MCF 10A (cell line): ENCODE measurements around the gene DDAH2. TPM values are rescaled to one million over a fixed set of nuclear protein-coding genes. Genes with fewer than 3 reads are reported as not detected.

Experiments
- Bru-seq: library from RNA; stranded (reverse); fragments of 400-500 nt; gene quantifications from one replicate; lab custom pipeline; 2021; lab: Mats Ljungman, UMichigan
- BruChase-seq, 2 experiments: library from RNA; stranded (reverse); fragments of 400-500 nt; gene quantifications; one replicate each; lab custom pipeline; 2021; lab: Mats Ljungman, UMichigan
- BruUV-seq: library from RNA; stranded (reverse); fragments of 400-500 nt; replicated peaks from 2 replicates; lab custom pipeline; 2021; lab: Mats Ljungman, UMichigan
- CTCF ChIA-PET: fragments of 300-600 bp; sonication (Branson Sonifier 250); formaldehyde crosslinking; extraction: SDS; loops from one replicate; lab custom pipeline; 2021; ENCODE audit warnings: antibody characterized with exemption, inconsistent platforms; lab: Yijun Ruan, JAX
- POLR2A ChIA-PET: fragments of 300-600, 350-650 bp; sonication (Branson Sonifier 250); formaldehyde crosslinking; extraction: SDS; loops from one replicate; lab custom pipeline; 2020; ENCODE audit warnings: antibody characterized with exemption, inconsistent platforms; lab: Yijun Ruan, JAX
- DNase-seq: peaks from one replicate; pipeline ENCODE4 v3.0.0-alpha.2; 2018; ENCODE audit not compliant: unreplicated experiment
- H3K27ac Mint-ChIP-seq: one replicate; pipeline ENCODE4 v1.8.0; 2022; ENCODE audit warnings: mild to moderate bottlenecking, low read depth, mixed read lengths; ENCODE audit not compliant: unreplicated experiment
- H3K27me3 Mint-ChIP-seq: one replicate; pipeline ENCODE4 v1.8.0; 2022; ENCODE audit warnings: mixed read lengths; ENCODE audit not compliant: insufficient read depth, unreplicated experiment
- H3K36me3 Mint-ChIP-seq: one replicate; pipeline ENCODE4 v1.8.0; 2022; ENCODE audit warnings: mild to moderate bottlenecking, moderate library complexity, mixed read lengths; ENCODE audit not compliant: insufficient read depth, unreplicated experiment
- H3K4me1 Mint-ChIP-seq: one replicate; pipeline ENCODE4 v1.8.0; 2022; ENCODE audit warnings: mixed read lengths; ENCODE audit not compliant: insufficient read depth, unreplicated experiment
- H3K4me3 Mint-ChIP-seq: one replicate; pipeline ENCODE4 v1.8.0; 2022; ENCODE audit warnings: mild to moderate bottlenecking, moderate library complexity, mixed read lengths; ENCODE audit not compliant: unreplicated experiment
- H3K9me3 Mint-ChIP-seq: one replicate; pipeline ENCODE4 v1.8.0; 2022; ENCODE audit warnings: mixed read lengths; ENCODE audit not compliant: unreplicated experiment
- intact Hi-C: fragments of 100-400 bp; cut with micrococcal nuclease; formaldehyde crosslinking; loops from 2 replicates; pipeline ENCODE4 v1.14.1; 2022
- long read RNA-seq: library from polyadenylated mRNA; stranded (forward); transcript quantifications from one replicate; pipeline ENCODE4 v2.0.0, GENCODE V29; 2022
- total RNA-seq: library from RNA; stranded (reverse); gene quantifications from 2 replicates; pipeline ENCODE4 v1.2.3, GENCODE V29; 2022
- TF ChIP-seq, protein P1 (sequence below): fragments of 200-600 bp; IDR thresholded peaks from one replicate; pipeline ENCODE4 v1.8.0; 2022; ENCODE audit warnings: antibody characterized with exemption, mild to moderate bottlenecking; ENCODE audit not compliant: unreplicated experiment

Gene DDAH2, protein sequence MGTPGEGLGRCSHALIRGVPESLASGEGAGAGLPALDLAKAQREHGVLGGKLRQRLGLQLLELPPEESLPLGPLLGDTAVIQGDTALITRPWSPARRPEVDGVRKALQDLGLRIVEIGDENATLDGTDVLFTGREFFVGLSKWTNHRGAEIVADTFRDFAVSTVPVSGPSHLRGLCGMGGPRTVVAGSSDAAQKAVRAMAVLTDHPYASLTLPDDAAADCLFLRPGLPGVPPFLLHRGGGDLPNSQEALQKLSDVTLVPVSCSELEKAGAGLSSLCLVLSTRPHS
- total RNA-seq (8.5 and 13.5 TPM in 2 replicates), Bru-seq, nascent RNA (percentile 64 among the genes with signal in this experiment), BruChase-seq, experiment 1, labeled RNA remaining after a 6-hour chase (percentile 90 among the genes with signal in this experiment), BruChase-seq, experiment 2, labeled RNA remaining after a 2-hour chase (percentile 81 among the genes with signal in this experiment)
- long read RNA-seq, transcript DDAH2-213 (7 exons, 1,688 nt), result major isoform, 5 of 68 reads
- long read RNA-seq, partial matches to known transcripts, result 1 of 68 reads
- long read RNA-seq, other reads (novel, unspliced or antisense), result 62 of 68 reads

DNA sequence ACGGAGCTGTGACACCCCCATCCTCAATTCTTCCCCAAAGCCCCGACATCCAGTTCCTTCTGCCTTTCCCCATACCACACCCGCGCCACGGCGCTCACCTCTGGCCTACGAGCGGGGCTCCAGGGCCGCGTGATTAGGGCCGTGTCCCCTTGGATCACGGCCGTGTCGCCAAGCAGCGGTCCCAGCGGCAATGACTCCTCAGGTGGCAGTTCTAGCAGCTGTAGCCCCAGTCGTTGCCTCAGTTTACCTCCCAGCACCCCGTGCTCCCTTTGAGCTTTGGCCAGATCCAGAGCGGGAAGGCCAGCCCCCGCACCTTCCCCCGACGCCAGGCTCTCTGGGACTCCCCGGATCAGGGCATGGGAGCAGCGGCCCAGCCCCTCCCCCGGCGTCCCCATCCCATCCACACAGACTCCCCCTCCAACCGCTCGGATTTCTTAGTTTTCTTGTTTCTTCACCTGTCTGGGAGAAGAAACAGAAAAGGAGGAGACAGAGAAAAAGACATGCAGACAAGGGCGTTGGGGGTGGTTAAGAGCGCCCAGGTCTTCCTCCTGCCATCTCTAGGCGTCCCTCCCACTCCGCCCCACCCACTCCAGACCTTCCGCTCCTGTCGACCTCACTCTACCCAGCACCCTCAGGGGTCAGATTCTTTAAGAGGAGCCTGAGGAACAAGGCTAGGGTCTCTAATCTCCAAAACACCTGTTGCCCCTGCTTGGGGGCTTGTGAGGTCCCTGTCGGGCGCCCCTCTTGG is at the start of gene DDAH2:
DDAH2 (minus strand) TSS at position 533 of the 748 bp plus-strand sequence; CDS start at position 395, 138 bp downstream.
- ChIA-PET CTCF (interaction anchor here (0.6 to 2.3 kb wide), 18 partner anchors 9 to 987 kb away, joined by 3 to 7 read pairs (median 4); partner anchors contain the start of genes HSPA1B and VARS1), POLR2A (interaction anchor here (0.7 to 11.8 kb wide), 19 partner anchors 11 to 174 kb away, joined by 3 to 95 read pairs (median 7); partner anchors contain the start of genes ABHD16A, BAG6, GPANK1 and HSPA1A)
- TF ChIP-seq, protein P1, sequence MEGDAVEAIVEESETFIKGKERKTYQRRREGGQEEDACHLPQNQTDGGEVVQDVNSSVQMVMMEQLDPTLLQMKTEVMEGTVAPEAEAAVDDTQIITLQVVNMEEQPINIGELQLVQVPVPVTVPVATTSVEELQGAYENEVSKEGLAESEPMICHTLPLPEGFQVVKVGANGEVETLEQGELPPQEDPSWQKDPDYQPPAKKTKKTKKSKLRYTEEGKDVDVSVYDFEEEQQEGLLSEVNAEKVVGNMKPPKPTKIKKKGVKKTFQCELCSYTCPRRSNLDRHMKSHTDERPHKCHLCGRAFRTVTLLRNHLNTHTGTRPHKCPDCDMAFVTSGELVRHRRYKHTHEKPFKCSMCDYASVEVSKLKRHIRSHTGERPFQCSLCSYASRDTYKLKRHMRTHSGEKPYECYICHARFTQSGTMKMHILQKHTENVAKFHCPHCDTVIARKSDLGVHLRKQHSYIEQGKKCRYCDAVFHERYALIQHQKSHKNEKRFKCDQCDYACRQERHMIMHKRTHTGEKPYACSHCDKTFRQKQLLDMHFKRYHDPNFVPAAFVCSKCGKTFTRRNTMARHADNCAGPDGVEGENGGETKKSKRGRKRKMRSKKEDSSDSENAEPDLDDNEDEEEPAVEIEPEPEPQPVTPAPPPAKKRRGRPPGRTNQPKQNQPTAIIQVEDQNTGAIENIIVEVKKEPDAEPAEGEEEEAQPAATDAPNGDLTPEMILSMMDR, result peak; percentile 42
- peaks cover 7% of the 10 kb centered on the region for H3K4me1 Mint-ChIP-seq
- no peaks in the 10 kb centered on the region for H3K27me3 Mint-ChIP-seq
- H3K4me3 Mint-ChIP-seq, result peak within 1 kb of the TSS; percentile 92
- no peaks in the 10 kb centered on the region for H3K9me3 Mint-ChIP-seq
- no peak for DNase-seq
- peaks cover 37% of the 10 kb centered on the region for H3K36me3 Mint-ChIP-seq
- H3K27ac Mint-ChIP-seq, result peak within 1 kb of the TSS; percentile 86
- intact Hi-C loops, result loop anchor here (1.0 to 2.0 kb wide), 5 partner anchors 26 to 102 kb away; partner anchors contain the start of genes ABHD16A, LY6G5C and VARS1
- BruUV-seq, result no TSS peak

DNA sequence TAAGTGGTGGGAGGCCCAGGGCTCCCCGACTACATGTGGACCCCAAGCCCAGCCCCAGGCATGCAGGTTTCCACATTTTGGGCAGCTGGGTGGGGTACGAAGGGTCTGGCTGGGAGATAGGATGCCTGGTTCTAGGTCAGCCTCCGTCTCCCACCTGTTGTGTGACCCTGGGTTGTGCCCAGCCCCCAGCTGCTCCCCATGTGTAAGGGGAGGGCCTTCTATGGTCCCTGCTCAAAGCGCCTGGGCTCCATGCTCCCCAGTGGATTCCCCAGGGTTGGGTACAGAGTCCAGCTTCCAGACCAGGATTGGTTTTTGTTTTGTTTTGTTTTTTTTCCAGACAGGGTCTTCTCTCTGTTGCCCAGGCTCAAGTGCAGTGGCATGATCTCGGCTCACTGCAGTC is 49.1 kb upstream of the DDAH2 start:
- H3K9me3 Mint-ChIP-seq, result no peaks in the 10 kb centered on the region
- no peaks in the 10 kb centered on the region for H3K27me3 Mint-ChIP-seq
- H3K27ac Mint-ChIP-seq, result no peak overlapping the region
- peaks cover 20% of the 10 kb centered on the region for H3K4me1 Mint-ChIP-seq
- H3K36me3 Mint-ChIP-seq, result peaks cover 38% of the 10 kb centered on the region
- no TSS peak for BruUV-seq
- CTCF ChIA-PET, result interaction anchor here (0.8 to 2.1 kb wide), 3 partner anchors 8 to 55 kb away, joined by 3 to 10 read pairs (median 8); no protein-coding TSS in a partner anchor
- intact Hi-C loops, result loop anchor here (10.0 kb wide), 1 partner anchor 233 kb away; the partner anchor contains the start of genes ATP6V1G2, DDX39B and NFKBIL1
- DNase-seq, result no peak
- no peak overlapping the region for H3K4me3 Mint-ChIP-seq
- TF ChIP-seq, protein P1, result no peak
- POLR2A ChIA-PET, result interaction anchor here (0.6 to 2.2 kb wide), 15 partner anchors 8 to 192 kb away, joined by 3 to 14 read pairs (median 4); partner anchors contain the start of genes C6orf47, HSPA1B, LSM2 and MSH5

DNA sequence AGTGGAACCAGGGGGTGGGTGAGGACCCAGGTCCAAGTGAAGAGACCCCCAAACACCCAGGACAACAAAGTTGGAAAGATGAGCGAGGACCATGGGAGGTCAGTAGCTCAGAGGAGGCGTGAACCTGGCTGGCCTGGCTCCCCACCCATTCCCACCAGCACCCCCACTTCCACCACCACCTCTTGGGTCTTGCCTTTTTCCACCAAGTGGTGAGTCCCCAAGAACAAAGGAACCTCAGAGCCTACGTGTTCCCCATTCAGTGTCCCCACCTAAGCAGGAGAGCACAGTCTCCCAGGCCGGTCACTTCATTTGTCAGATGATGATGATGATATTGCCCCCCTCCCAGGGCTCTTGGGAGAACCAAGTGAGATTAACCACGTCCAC is 48.6 kb upstream of the DDAH2 start:
- intact Hi-C loops, result loop anchor here (1.0 to 10.0 kb wide), 2 partner anchors 14 to 233 kb away; partner anchors contain the start of genes ATP6V1G2, DDX39B and NFKBIL1
- no peak overlapping the region for H3K4me3 Mint-ChIP-seq
- TF ChIP-seq, protein P1, result no peak
- peaks cover 24% of the 10 kb centered on the region for H3K4me1 Mint-ChIP-seq
- no peaks in the 10 kb centered on the region for H3K27me3 Mint-ChIP-seq
- CTCF ChIA-PET, result interaction anchor here (0.5 to 1.8 kb wide), 3 partner anchors 13 to 1878 kb away, joined by 3 to 8 read pairs (median 4); no protein-coding TSS in a partner anchor
- peaks cover 33% of the 10 kb centered on the region for H3K36me3 Mint-ChIP-seq
- POLR2A ChIA-PET, result interaction anchor here (0.6 to 2.2 kb wide), 21 partner anchors 9 to 193 kb away, joined by 3 to 14 read pairs (median 4); partner anchors contain the start of genes C6orf47, CLIC1, HSPA1A and HSPA1B
- no peak for DNase-seq
- no peaks in the 10 kb centered on the region for H3K9me3 Mint-ChIP-seq
- no TSS peak for BruUV-seq
- H3K27ac Mint-ChIP-seq, result no peak overlapping the region
